ENCODE results near the gene MILR1. TPM values are rescaled to one million over a fixed set of nuclear protein-coding genes. Genes with fewer than 3 reads are reported as not detected.

Gene MILR1
- total RNA-seq, 1 donor from 2014 or later, result not detected

DNA sequence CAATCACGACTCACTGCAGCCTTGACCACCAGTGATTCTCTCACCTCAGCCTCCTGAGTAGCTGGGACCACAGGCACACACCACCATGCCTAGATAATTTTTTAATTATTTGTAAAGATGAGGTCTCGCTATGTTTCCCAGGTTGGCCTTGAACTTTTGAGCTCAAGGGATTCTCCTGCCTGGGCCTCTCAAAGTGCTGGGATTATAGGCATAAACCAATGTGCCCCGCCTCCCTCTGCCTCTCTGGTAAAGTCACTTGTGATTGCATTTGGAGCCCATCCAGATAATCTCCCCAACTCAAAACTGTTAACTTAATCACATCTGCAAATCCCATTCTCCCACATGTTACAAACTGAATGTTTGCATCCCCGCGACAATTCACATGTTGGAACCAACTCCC lies 46.4 kb upstream of the MILR1 start:
- DNase-seq (ENCODE audit: low read depth), result no peak
- H3K4me3 ChIP-seq (ENCODE audit: low read depth, low read length), result no peak overlapping the region
- H3K27me3 ChIP-seq (ENCODE audit: control insufficient read depth, insufficient read depth, low read length), result no peaks in the 10 kb centered on the region
- TF ChIP-seq, protein P1, sequence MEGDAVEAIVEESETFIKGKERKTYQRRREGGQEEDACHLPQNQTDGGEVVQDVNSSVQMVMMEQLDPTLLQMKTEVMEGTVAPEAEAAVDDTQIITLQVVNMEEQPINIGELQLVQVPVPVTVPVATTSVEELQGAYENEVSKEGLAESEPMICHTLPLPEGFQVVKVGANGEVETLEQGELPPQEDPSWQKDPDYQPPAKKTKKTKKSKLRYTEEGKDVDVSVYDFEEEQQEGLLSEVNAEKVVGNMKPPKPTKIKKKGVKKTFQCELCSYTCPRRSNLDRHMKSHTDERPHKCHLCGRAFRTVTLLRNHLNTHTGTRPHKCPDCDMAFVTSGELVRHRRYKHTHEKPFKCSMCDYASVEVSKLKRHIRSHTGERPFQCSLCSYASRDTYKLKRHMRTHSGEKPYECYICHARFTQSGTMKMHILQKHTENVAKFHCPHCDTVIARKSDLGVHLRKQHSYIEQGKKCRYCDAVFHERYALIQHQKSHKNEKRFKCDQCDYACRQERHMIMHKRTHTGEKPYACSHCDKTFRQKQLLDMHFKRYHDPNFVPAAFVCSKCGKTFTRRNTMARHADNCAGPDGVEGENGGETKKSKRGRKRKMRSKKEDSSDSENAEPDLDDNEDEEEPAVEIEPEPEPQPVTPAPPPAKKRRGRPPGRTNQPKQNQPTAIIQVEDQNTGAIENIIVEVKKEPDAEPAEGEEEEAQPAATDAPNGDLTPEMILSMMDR (IDR thresholded peaks at IDR 0.05; ENCODE audit: insufficient read depth, low read length, poor library complexity, severe bottlenecking), result no peak
- no peaks in the 10 kb centered on the region for H3K36me3 ChIP-seq (ENCODE audit: control insufficient read depth, insufficient read depth, low read length)

DNA sequence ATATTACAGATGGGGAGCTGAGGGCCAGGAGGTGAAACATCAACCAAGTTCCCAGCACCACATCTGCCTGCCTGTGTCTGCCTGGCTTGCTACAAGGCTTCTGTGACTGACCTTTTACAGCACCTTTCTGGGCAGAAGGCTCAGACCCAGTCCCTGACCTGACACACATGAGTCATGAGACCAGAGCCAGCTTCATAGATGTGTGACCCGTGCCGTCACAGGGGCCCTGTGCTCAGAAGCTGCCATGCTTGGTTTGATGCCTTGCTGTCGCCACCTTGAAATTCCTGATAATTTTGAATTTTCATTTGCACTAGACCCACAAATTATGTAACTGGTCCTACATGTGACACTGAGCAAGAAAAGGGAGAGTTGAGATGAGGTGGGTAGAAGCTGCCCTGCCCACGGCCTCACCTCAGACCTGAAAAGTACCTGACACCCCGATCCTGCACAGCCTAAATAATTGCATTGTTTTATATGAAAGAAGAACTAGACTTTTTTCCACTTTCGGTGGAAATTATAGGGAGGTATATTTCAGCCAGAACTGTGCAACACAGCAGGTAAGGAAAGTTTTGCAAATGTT lies 44.9 kb upstream of the MILR1 start:
- no peak overlapping the region for H3K4me3 ChIP-seq (ENCODE audit: low read depth, low read length)
- H3K36me3 ChIP-seq (ENCODE audit: control insufficient read depth, insufficient read depth, low read length), result no peaks in the 10 kb centered on the region
- TF ChIP-seq, protein P1 (IDR thresholded peaks at IDR 0.05; ENCODE audit: insufficient read depth, low read length, poor library complexity, severe bottlenecking), result no peak
- no peaks in the 10 kb centered on the region for H3K27me3 ChIP-seq (ENCODE audit: control insufficient read depth, insufficient read depth, low read length)
- no peak for DNase-seq (ENCODE audit: low read depth)

DNA sequence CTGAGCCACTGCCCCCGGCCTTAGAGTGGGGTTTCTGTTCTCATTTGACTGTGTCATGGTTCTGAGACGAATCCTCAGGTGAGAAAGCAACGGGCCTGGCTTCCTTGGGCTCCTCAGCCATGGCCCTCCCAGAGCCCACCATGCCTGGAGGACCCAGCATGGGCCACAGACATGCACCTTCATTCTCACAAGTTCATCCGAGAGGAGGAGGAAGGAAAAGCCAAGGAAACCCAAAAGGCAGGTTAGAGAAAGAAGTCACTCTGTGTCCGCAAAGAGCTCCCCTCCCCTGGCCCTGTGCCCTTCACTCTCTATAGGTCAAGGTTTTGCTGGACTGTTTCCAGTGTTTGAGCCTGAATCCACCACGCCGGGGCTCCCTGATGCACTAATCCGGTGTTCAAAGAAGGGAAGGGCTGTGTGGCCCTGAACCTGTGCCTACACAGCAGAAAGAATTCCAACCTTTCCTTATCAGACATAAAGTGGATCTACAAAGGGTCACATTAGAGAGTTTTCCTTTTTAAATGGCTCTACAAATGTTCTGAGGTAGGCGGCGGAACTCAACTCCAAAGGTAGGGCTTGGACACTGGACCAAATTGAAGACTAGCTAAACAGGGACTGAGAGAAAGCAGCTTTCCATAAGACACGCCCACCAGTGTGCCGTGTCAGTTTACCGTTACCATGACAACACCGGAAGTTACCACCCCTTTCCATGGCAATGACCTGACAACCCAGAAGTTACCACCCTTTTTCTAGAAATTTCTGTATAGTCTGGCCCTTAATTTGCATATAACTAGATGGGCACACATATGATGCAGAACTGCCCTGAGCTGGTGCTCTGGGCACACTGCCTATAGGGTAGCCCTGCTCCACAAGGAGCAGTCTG lies 42.4 kb upstream of the MILR1 start:
- no peak for DNase-seq (ENCODE audit: low read depth)
- TF ChIP-seq, protein P1 (IDR thresholded peaks at IDR 0.05; ENCODE audit: insufficient read depth, low read length, poor library complexity, severe bottlenecking), result no peak
- no peaks in the 10 kb centered on the region for H3K36me3 ChIP-seq (ENCODE audit: control insufficient read depth, insufficient read depth, low read length)

DNA sequence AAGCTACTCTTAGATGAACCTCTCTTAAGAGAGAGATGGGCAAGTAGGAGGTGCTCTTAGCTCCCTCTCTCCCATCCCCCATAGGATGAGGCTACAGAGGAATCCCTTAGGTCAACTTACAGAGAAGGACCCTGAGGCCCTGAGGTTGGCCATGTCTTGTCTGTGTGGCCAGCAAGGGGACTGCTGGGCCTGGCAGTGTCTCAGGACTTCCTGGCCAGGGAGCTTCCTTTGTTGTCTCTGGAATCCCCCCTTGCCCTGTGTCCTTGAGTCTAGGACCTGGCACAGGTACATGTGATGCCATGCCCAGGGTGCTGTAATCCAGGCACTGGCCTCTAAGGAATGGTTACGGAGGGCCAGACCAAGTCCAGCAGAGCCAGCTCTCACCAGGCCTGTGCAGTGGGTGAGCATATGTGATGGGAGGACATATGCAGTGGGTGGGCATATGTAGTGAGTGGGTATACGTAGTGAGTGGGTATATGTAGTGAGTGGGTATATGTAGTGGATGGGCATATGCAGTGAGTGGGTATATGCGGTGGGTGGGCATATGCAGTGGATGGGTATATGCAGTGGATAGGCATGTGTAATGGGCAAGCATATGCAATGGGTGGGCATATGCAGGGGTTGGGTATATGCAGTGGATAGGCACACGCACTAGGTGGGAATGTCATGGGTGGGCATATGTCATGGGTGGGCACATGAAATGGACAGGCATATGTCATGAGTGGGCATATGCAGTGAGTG lies 38.0 kb upstream of the MILR1 start:
- Histone ChIP-seq H3K27me3 (ENCODE audit: control insufficient read depth, insufficient read depth, low read length) (no peaks in the 10 kb centered on the region), H3K36me3 (ENCODE audit: control insufficient read depth, insufficient read depth, low read length) (no peaks in the 10 kb centered on the region), H3K4me3 (ENCODE audit: low read depth, low read length) (no peak overlapping the region)
- no peak for DNase-seq (ENCODE audit: low read depth)
- TF ChIP-seq, protein P1 (IDR thresholded peaks at IDR 0.05; ENCODE audit: insufficient read depth, low read length, poor library complexity, severe bottlenecking), result no peak

More for the DNA sequence above, 42.4 kb upstream of the MILR1 start:
- no peak overlapping the region for H3K4me3 ChIP-seq (ENCODE audit: low read depth, low read length)
- H3K27me3 ChIP-seq (ENCODE audit: control insufficient read depth, insufficient read depth, low read length), result no peaks in the 10 kb centered on the region

DNA sequence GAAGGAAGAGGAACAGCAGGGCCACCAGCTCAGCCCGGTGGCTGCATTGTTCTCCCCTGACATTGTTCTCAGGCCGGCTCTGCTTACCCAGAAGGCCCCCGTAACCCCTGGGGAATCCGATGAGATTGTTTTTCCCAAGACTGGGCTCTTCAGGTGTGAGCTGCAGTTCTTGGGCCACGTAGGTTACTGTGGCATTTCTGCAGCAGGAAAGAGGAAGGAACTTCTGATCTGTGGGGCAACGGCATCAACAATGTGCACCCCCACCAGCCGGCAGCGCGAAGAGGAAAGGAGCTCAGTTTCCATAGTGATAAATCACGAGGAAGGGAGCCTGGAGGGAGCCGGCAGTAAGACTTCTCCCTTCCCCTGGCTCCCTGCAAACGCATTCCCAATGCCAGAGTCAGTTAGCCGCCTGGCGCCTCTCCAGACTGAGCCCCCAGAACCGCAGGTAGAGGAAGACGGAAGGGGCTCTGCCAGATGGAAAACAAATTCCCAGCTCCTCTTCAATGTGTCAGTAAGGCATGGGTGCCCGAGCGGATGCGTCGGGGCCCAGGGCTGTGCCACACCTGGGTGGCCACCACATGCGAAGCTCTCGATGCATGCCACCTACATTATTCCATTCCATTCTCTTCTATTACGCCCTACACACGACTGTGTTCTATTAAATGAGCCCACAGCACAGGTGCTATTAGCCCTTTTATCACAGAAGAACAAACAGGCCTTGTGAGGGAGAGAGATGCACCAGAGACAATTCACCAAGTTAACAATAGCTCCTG lies 36.7 kb upstream of the MILR1 start:
- Histone ChIP-seq H3K36me3 (ENCODE audit: control insufficient read depth, insufficient read depth, low read length) (no peaks in the 10 kb centered on the region), H3K27me3 (ENCODE audit: control insufficient read depth, insufficient read depth, low read length) (no peaks in the 10 kb centered on the region), H3K4me3 (ENCODE audit: low read depth, low read length) (no peak overlapping the region)
- DNase-seq (ENCODE audit: low read depth), result peak; percentile 21
- TF ChIP-seq, protein P1 (IDR thresholded peaks at IDR 0.05; ENCODE audit: insufficient read depth, low read length, poor library complexity, severe bottlenecking), result no peak
